ENCODE measurements around the gene SH3BGR.

The SH3BGR gene

DNA sequence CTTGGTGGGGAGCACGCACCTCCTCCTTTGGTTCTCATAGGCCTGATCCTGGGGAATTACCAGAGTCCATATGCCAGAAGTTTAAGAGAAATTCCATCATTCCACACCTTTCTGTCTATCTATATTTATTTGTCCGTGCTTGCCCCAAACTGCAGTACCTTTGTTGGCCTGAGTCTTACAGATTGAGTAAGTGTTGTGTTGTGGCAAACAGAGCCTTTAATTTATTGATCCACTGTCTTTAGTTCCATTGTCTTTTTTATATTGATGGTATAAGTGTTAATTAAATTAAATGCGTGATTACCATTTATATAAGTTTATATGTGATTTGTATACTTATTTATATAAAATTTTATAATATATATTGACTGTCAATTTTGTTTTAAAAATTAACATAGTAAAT is 4.9 kb downstream of the SH3BGR start:
- Histone ChIP-seq H3K4me1 (ENCODE audit: control insufficient read depth, insufficient read depth, low read length) (no peaks in the 10 kb centered on the region), H3K27me3 (ENCODE audit: control insufficient read depth, insufficient read depth, low read length) (no peaks in the 10 kb centered on the region), H3K27ac (ENCODE audit: low read length) (no peak overlapping the region), H3K4me3 (ENCODE audit: low read length) (no peak overlapping the region), H3K36me3 (ENCODE audit: control insufficient read depth, insufficient read depth, low read length) (no peaks in the 10 kb centered on the region), H3K9me3 (ENCODE audit: control insufficient read depth, insufficient read depth, low read length) (no peaks in the 10 kb centered on the region)
- no peak for DNase-seq (ENCODE audit: low read depth, low spot score)
- no CpG with 5 or more reads among the region's 3 CpGs for WGBS (ENCODE audit: insufficient coverage, insufficient read length)

DNA sequence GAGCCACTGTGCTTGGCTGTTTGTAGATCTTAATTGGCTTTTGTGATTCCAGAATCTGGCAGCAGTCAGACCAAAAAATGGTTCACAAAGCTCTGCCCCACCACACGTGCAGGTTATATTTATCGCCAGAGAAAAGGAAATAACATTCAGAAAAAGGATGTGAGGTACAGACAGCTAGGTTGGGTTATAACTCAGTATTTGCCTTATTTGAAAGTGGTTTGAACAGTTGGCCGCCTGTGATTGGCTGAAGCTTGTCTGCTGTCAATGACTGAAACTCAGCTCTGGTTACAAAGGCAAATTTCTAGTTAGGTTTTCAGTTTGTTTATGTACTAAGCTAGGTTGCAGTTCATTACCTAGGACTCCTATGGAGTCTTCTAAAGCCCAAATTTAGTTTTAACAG is 9.6 kb downstream of the SH3BGR start:
- WGBS (ENCODE audit: insufficient coverage, insufficient read length) = no CpG with 5 or more reads among the region's 3 CpGs
- Histone ChIP-seq H3K36me3 (ENCODE audit: control insufficient read depth, insufficient read depth, low read length) (no peaks in the 10 kb centered on the region), H3K4me1 (ENCODE audit: control insufficient read depth, insufficient read depth, low read length) (no peaks in the 10 kb centered on the region), H3K9me3 (ENCODE audit: control insufficient read depth, insufficient read depth, low read length) (no peaks in the 10 kb centered on the region), H3K27me3 (ENCODE audit: control insufficient read depth, insufficient read depth, low read length) (no peaks in the 10 kb centered on the region), H3K4me3 (ENCODE audit: low read length) (no peak overlapping the region), H3K27ac (ENCODE audit: low read length) (no peak overlapping the region)
- no peak for DNase-seq (ENCODE audit: low read depth, low spot score)

DNA sequence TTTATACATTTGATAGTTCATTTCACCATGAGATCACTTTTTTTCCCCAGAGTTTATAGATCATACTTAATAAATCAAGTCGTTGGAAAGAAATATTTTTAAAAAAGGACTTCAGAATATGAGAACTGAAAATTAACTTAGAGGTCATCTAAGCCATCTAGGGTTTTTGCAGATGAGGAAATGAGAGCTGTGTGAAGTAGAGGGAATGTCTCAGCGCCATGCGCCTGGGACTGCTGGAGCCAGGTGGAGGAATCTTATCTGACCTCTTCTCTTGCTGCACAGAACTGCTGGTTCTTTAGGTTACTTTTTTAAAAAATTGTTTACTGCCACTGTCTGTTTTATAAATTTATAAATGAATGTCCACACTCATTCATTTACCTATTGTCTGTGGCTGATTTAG is 11.5 kb downstream of the SH3BGR start:
- H3K36me3 ChIP-seq (ENCODE audit: control insufficient read depth, insufficient read depth, low read length) = no peaks in the 10 kb centered on the region
- WGBS (ENCODE audit: insufficient coverage, insufficient read length) = no CpG with 5 or more reads among the region's 3 CpGs

DNA sequence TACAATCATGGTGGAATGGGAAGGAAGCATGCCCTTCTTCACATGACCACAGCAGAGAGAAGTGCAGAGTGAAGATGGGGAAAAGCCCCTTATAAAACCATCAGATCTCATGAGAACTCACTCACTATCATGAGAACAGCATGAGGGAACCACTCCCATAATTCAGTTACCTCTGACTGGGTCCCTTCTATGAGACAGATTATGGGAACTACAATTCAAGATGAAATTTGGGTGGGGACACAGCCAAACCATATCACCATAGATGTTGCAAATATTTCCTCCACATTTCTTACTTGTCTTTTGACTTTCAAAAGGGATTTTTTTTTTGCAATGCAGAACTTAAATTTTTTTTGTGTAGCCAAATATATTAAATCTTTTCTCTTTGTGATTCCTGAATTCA is 14.8 kb downstream of the SH3BGR start:
- Histone ChIP-seq H3K27me3 (ENCODE audit: control insufficient read depth, insufficient read depth, low read length) (no peaks in the 10 kb centered on the region), H3K36me3 (ENCODE audit: control insufficient read depth, insufficient read depth, low read length) (no peaks in the 10 kb centered on the region), H3K9me3 (ENCODE audit: control insufficient read depth, insufficient read depth, low read length) (no peaks in the 10 kb centered on the region), H3K27ac (ENCODE audit: low read length) (no peak overlapping the region), H3K4me3 (ENCODE audit: low read length) (no peak overlapping the region), H3K4me1 (ENCODE audit: control insufficient read depth, insufficient read depth, low read length) (no peaks in the 10 kb centered on the region)
- DNase-seq (ENCODE audit: low read depth, low spot score) = no peak

More for the DNA sequence above, 11.5 kb downstream of the SH3BGR start:
- no peak for DNase-seq (ENCODE audit: low read depth, low spot score)
- Histone ChIP-seq H3K27ac (ENCODE audit: low read length) (no peak overlapping the region), H3K27me3 (ENCODE audit: control insufficient read depth, insufficient read depth, low read length) (no peaks in the 10 kb centered on the region), H3K9me3 (ENCODE audit: control insufficient read depth, insufficient read depth, low read length) (no peaks in the 10 kb centered on the region), H3K4me3 (ENCODE audit: low read length) (no peak overlapping the region), H3K4me1 (ENCODE audit: control insufficient read depth, insufficient read depth, low read length) (no peaks in the 10 kb centered on the region)

DNA sequence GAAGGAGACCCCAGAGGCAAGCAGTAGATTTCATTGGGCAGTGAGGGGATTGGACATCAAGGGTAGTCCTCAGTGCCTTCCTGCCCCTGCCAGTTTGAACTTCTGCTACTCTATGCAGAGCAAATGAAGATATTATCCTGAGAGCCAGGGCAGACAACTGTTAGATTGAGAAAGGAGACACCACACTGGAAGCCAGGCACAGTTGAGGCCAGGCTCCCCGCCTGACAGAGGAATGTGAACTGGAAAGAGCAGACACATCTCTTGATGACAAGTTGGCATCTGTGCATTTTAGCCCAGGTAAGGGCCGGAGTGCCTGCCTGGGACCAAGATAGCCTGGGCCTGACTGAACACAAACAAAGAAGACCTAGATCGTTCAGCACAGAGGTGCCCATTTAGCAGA is 16.0 kb downstream of the SH3BGR start:
- Histone ChIP-seq H3K4me1 (ENCODE audit: control insufficient read depth, insufficient read depth, low read length) (no peaks in the 10 kb centered on the region), H3K27me3 (ENCODE audit: control insufficient read depth, insufficient read depth, low read length) (no peaks in the 10 kb centered on the region), H3K27ac (ENCODE audit: low read length) (no peak overlapping the region), H3K4me3 (ENCODE audit: low read length) (no peak overlapping the region), H3K36me3 (ENCODE audit: control insufficient read depth, insufficient read depth, low read length) (no peaks in the 10 kb centered on the region), H3K9me3 (ENCODE audit: control insufficient read depth, insufficient read depth, low read length) (no peaks in the 10 kb centered on the region)
- WGBS (ENCODE audit: insufficient coverage, insufficient read length) = no CpG with 5 or more reads among the region's 3 CpGs
- no peak for DNase-seq (ENCODE audit: low read depth, low spot score)

DNA sequence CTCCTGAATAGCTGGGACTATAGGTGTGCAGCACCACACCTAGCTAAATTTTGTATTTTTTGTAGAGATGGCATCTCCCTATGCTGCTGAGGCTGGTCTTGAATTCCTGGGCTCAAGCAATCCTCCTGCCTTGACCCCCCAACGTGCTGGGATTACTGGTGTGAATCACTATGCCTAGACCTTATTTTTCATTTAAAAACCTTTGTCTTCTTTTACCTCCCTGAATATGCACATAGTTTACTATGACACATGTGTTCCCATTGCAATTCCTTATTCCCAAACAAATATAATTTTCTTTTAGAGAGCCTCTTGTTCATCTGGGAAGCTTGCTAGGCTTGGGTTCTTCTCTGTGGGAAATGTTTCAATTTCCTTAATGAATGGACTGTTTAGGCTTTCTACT is 16.8 kb downstream of the SH3BGR start:
- Histone ChIP-seq H3K4me1 (ENCODE audit: control insufficient read depth, insufficient read depth, low read length) (no peaks in the 10 kb centered on the region), H3K27me3 (ENCODE audit: control insufficient read depth, insufficient read depth, low read length) (no peaks in the 10 kb centered on the region), H3K36me3 (ENCODE audit: control insufficient read depth, insufficient read depth, low read length) (no peaks in the 10 kb centered on the region), H3K4me3 (ENCODE audit: low read length) (no peak overlapping the region), H3K9me3 (ENCODE audit: control insufficient read depth, insufficient read depth, low read length) (no peaks in the 10 kb centered on the region), H3K27ac (ENCODE audit: low read length) (no peak overlapping the region)
- WGBS (ENCODE audit: insufficient coverage, insufficient read length) = no CpG with 5 or more reads among the region's 1 CpG
- DNase-seq (ENCODE audit: low read depth, low spot score) = no peak

DNA sequence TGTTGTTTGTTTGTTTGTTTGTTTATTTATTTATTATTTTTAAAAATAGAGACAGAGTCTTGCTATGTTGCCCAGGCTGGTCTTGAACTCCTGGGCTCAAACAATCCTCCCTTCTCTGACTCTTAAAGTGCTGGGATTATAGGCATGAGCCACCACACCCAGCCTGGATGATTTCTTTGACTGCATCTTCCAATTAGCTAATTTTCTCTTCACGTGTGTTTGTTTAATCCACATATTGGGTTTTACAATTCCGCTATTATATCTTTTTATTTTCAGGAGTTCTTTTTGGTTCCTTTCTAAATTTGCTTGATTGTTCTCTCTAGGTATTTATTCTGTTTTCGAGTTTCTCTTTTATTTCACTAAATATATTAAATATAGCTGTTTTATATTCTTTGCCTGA is 19.8 kb downstream of the SH3BGR start:
- H3K9me3 ChIP-seq (ENCODE audit: control insufficient read depth, insufficient read depth, low read length) = no peaks in the 10 kb centered on the region

DNA sequence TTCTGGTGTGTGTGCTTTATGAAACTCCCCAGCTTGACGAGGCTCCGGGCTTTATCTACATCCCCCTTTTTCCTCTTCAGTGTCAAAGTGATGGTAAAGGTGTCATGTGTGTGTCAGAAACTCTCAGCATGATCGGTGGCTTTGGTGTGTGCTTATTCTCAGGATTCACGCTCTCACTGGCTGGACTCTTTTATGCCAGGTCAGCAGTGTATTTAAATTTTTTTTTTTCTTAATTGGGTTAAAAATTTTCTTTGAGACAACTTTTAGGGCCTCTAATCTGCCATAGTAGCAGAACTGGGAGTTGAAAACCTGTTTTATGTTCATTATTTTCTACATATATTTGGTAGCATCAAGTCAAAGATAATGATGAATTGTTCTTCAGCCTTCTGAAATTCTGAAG is 21.0 kb downstream of the SH3BGR start:
- Histone ChIP-seq H3K4me3 (ENCODE audit: low read length) (no peak overlapping the region), H3K27me3 (ENCODE audit: control insufficient read depth, insufficient read depth, low read length) (no peaks in the 10 kb centered on the region), H3K36me3 (ENCODE audit: control insufficient read depth, insufficient read depth, low read length) (no peaks in the 10 kb centered on the region), H3K4me1 (ENCODE audit: control insufficient read depth, insufficient read depth, low read length) (no peaks in the 10 kb centered on the region), H3K27ac (ENCODE audit: low read length) (no peak overlapping the region), H3K9me3 (ENCODE audit: control insufficient read depth, insufficient read depth, low read length) (no peaks in the 10 kb centered on the region)
- no peak for DNase-seq (ENCODE audit: low read depth, low spot score)
- no CpG with 5 or more reads among the region's 4 CpGs for WGBS (ENCODE audit: insufficient coverage, insufficient read length)

More for the DNA sequence above, 19.8 kb downstream of the SH3BGR start:
- DNase-seq (ENCODE audit: low read depth, low spot score) = no peak
- Histone ChIP-seq H3K4me3 (ENCODE audit: low read length) (no peak overlapping the region), H3K36me3 (ENCODE audit: control insufficient read depth, insufficient read depth, low read length) (no peaks in the 10 kb centered on the region), H3K27me3 (ENCODE audit: control insufficient read depth, insufficient read depth, low read length) (no peaks in the 10 kb centered on the region), H3K27ac (ENCODE audit: low read length) (no peak overlapping the region), H3K4me1 (ENCODE audit: control insufficient read depth, insufficient read depth, low read length) (no peaks in the 10 kb centered on the region)
- WGBS (ENCODE audit: insufficient coverage, insufficient read length) = no CpG with 5 or more reads among the region's 3 CpGs

DNA sequence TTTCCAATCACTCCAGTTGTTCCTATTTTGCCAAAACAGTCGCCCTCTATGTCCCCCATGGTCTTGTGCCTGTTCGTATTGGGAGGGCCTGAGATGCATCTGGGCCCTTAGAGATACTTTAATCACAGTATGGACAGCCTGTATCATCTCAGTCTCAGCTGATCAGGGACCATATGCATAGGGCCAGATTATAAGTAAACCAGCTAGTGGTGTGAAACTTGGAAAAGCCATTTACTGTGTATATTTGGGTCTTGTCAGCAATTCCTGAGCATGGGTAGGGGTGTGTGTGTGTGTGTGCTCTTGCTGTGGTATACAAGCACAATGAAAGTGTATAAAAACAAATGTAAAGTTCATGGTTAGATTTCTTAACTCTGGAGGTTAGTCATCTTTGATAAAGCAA is 22.8 kb downstream of the SH3BGR start:
- WGBS (ENCODE audit: insufficient coverage, insufficient read length) = no CpG with 5 or more reads among the region's 2 CpGs
- H3K27me3 ChIP-seq (ENCODE audit: control insufficient read depth, insufficient read depth, low read length) = no peaks in the 10 kb centered on the region
- no peaks in the 10 kb centered on the region for H3K36me3 ChIP-seq (ENCODE audit: control insufficient read depth, insufficient read depth, low read length)
- no peak overlapping the region for H3K27ac ChIP-seq (ENCODE audit: low read length)
- no peaks in the 10 kb centered on the region for H3K4me1 ChIP-seq (ENCODE audit: control insufficient read depth, insufficient read depth, low read length)
- DNase-seq (ENCODE audit: low read depth, low spot score) = no peak
- H3K9me3 ChIP-seq (ENCODE audit: control insufficient read depth, insufficient read depth, low read length) = no peaks in the 10 kb centered on the region
- no peak overlapping the region for H3K4me3 ChIP-seq (ENCODE audit: low read length)

DNA sequence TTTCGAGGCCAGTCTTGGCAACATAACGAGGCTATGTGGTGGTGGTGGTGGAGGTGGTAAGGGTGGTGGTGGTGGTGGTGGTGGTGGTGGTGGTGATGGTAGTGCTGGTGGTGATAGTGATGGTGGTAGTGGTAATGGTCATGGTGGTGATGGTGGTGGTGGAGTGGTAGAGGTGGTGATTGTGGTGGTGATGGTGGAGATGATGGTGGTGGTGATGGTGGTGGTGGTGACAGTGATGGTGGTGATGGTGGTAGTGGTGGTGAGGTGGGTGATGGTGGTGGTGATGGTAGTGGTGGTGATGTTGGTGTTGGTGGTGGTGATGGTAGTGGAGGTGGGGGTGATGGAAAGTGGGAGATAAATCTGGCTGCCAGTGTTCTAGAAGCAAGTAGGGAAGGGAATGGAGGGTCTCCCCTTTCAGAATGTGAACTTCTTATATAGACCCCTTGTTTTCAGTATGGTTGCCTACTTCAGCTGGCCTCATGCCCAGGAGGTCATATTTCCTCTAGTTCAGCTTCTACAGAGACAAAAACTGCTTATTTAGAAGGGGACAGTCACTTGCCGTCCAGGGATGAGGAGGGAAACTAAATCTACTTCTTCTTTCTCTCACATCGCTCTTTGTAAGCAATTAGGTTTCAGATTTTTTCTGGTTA is 27.5 kb downstream of the SH3BGR start:
- H3K27ac ChIP-seq (ENCODE audit: low read length) = no peak overlapping the region
- DNase-seq (ENCODE audit: low read depth, low spot score) = no peak
- H3K9me3 ChIP-seq (ENCODE audit: control insufficient read depth, insufficient read depth, low read length) = no peaks in the 10 kb centered on the region
- no peaks in the 10 kb centered on the region for H3K27me3 ChIP-seq (ENCODE audit: control insufficient read depth, insufficient read depth, low read length)
- WGBS (ENCODE audit: insufficient coverage, insufficient read length) = no CpG with 5 or more reads among the region's 4 CpGs
- H3K4me3 ChIP-seq (ENCODE audit: low read length) = no peak overlapping the region
- H3K4me1 ChIP-seq (ENCODE audit: control insufficient read depth, insufficient read depth, low read length) = no peaks in the 10 kb centered on the region
- no peaks in the 10 kb centered on the region for H3K36me3 ChIP-seq (ENCODE audit: control insufficient read depth, insufficient read depth, low read length)

DNA sequence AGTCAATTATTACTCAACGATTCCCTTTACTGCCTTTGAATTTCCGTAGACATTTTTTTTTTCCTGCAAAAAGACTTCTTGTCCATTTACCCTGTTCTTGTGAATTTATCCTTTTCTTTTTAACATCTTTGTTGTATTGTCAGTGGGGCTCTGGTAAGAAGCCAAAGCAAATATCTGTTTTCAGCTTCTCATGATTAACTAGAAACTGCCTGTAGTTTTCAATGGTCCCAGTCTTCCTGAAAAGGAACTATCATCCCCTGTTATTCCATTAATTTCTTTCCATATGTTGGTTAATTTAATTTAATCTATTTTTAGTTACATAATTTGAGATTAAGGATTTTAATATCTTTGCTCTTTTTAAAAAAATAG is 28.0 kb downstream of the SH3BGR start:
- no peaks in the 10 kb centered on the region for H3K9me3 ChIP-seq (ENCODE audit: control insufficient read depth, insufficient read depth, low read length)
- H3K4me3 ChIP-seq (ENCODE audit: low read length) = no peak overlapping the region
- WGBS (ENCODE audit: insufficient coverage, insufficient read length) = no CpG with 5 or more reads among the region's 2 CpGs
- H3K36me3 ChIP-seq (ENCODE audit: control insufficient read depth, insufficient read depth, low read length) = no peaks in the 10 kb centered on the region
- H3K27me3 ChIP-seq (ENCODE audit: control insufficient read depth, insufficient read depth, low read length) = no peaks in the 10 kb centered on the region
- no peak for DNase-seq (ENCODE audit: low read depth, low spot score)
- H3K27ac ChIP-seq (ENCODE audit: low read length) = no peak overlapping the region
- no peaks in the 10 kb centered on the region for H3K4me1 ChIP-seq (ENCODE audit: control insufficient read depth, insufficient read depth, low read length)
